Gastroesophageal sphincter (tissue), 3 donors: Measurements from ENCODE around the gene EEFSEC.

Experiments
- POLR2AphosphoS5 ChIP-seq: sonication (generic); formaldehyde crosslinking; IDR thresholded peaks from one replicate; pipeline ENCODE4 v1.6.1; 2017; ENCODE audit warnings: antibody characterized with exemption
- TF ChIP-seq, protein P1 (sequence below), 4 experiments: fragments of 200-600 bp in 2 of 4; fragments of 450-650 bp in 2 of 4; sonication (generic) in 1 of 4; IDR thresholded peaks; one replicate each; pipeline ENCODE4 v1.5.1; 2017 to 2019; ENCODE audit warnings: antibody characterized with exemption in 4 of 4, mild to moderate bottlenecking in 2 of 4, moderate library complexity in 2 of 4

- TF ChIP-seq, protein P1, sequence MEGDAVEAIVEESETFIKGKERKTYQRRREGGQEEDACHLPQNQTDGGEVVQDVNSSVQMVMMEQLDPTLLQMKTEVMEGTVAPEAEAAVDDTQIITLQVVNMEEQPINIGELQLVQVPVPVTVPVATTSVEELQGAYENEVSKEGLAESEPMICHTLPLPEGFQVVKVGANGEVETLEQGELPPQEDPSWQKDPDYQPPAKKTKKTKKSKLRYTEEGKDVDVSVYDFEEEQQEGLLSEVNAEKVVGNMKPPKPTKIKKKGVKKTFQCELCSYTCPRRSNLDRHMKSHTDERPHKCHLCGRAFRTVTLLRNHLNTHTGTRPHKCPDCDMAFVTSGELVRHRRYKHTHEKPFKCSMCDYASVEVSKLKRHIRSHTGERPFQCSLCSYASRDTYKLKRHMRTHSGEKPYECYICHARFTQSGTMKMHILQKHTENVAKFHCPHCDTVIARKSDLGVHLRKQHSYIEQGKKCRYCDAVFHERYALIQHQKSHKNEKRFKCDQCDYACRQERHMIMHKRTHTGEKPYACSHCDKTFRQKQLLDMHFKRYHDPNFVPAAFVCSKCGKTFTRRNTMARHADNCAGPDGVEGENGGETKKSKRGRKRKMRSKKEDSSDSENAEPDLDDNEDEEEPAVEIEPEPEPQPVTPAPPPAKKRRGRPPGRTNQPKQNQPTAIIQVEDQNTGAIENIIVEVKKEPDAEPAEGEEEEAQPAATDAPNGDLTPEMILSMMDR (IDR thresholded peaks at IDR 0.05), result no peak
- TF ChIP-seq POLR2AphosphoS5, result no peak
Observed at GRCh38 chr3:128266453-128266852, 113.2 kb downstream of the EEFSEC start.
